Large intestine (tissue), 3 donors: ENCODE measurements around the gene CFAP52. TPM values are rescaled to one million over a fixed set of nuclear protein-coding genes. Genes with fewer than 3 reads are reported as not detected.
"Not testable (repeated sequence)": the region's sequence is repeated elsewhere in the genome, so short reads cannot be mapped to it uniquely, and the experiment has no call there.

Experiments used
- DNase-seq, 2 donors: peaks; one replicate each; pipeline versions ENCODE4 v3.0.0 to v3.0.0-alpha.2; 2013
- H3K27ac ChIP-seq: one replicate; pipeline ENCODE4 v1.5.1; 2013; ENCODE audit warnings: low read length
- H3K27me3 ChIP-seq: 2 replicates; pipeline ENCODE4 v1.6.1; 2013; ENCODE audit warnings: low read length; ENCODE audit not compliant: control insufficient read depth, insufficient read depth
- H3K36me3 ChIP-seq: 2 replicates; pipeline ENCODE4 v1.6.1; 2013; ENCODE audit warnings: low read length; ENCODE audit not compliant: control insufficient read depth, insufficient read depth
- H3K4me1 ChIP-seq: one replicate; pipeline ENCODE4 v1.6.1; 2013; ENCODE audit warnings: low read length; ENCODE audit not compliant: control insufficient read depth, insufficient read depth
- H3K4me3 ChIP-seq: one replicate; pipeline ENCODE4 v1.5.1; 2013; ENCODE audit warnings: low read length
- H3K9me3 ChIP-seq: one replicate; pipeline ENCODE4 v1.6.1; 2013; ENCODE audit warnings: mild to moderate bottlenecking, low read depth, low read length, moderate library complexity; ENCODE audit not compliant: control insufficient read depth
- WGBS: methylation state at CpG from one replicate; pipeline ENCODE4 v1.1.5; 2013; ENCODE audit warnings: low lambda C conversion rate; ENCODE audit not compliant: insufficient coverage; 5-methylcytosine and 5-hydroxymethylcytosine counted together
- polyA plus RNA-seq: library from polyadenylated mRNA; unstranded; fragments of 120-200 nt; gene quantifications from one replicate; pipeline ENCODE4 v1.2.1, GENCODE V29; 2013

CFAP52 gene
- polyA plus RNA-seq, 1 donor: 0.45 TPM

DNA sequence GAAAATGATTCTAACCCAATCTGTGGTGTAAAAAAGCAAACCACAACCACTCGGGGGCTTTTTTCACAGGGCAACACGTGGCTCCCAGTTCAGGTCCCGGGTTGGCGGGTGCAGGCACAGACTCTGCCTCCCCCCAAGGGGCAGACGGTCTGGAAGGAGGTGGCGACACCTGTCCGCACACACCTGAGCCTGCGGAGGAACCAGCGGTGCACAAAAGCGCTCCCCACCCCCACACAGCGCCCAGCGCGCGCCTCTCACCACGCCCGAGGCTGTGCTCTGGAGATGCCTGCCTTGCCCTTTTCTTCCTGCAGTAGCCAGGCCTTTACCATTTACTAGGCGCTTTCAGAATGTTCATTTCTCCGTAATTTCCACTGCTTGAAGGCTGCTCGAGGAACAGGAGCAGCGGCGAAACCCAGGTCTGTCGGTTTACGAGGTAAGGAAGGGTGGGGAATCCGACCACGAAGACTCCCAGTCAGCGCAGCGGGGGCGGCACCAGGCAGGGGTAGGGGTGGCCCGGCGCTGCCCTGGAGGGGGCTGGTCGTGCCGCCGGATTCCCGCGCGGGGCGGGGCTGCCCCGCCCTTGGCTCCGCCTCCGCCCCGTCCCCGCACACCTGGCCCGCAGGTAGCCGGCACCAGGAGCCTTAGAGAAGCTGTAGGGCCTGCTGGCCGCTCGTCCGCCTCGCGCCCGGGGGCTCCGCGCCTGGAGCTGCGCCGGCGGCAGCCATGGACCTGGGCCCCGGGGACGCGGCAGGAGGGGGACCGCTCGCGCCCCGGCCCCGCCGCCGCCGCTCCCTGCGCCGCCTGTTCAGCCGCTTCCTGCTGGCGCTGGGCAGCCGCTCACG lies 68.7 kb downstream of the CFAP52 start, which contains the start of gene USP43:
USP43 (plus strand) TSS at position 608 of the 842 bp plus-strand sequence; CDS start at position 724, 116 bp downstream.
- Histone ChIP-seq H3K4me3 (peak within 1 kb of the TSS; percentile 63), H3K27ac (peak within 1 kb of the TSS; percentile 99), H3K36me3 (no peaks in the 10 kb centered on the region), H3K9me3 (no peaks in the 10 kb centered on the region), H3K27me3 (peaks cover 11% of the 10 kb centered on the region), H3K4me1 (peaks cover 16% of the 10 kb centered on the region)
- WGBS: no CpG with 5 or more reads among the region's 72 CpGs
- DNase-seq: peak; percentile 73 to 88

GRCh38 chr17:9645851-9646545 lies 69.6 kb downstream of the CFAP52 start:
- Histone ChIP-seq H3K36me3 (no peaks in the 10 kb centered on the region), H3K27ac (peak overlapping the region; percentile 99), H3K4me3 (peak overlapping the region; percentile 35), H3K27me3 (peaks cover 11% of the 10 kb centered on the region), H3K4me1 (peaks cover 16% of the 10 kb centered on the region), H3K9me3 (no peaks in the 10 kb centered on the region)
- peak; percentile 62 to 83 for DNase-seq
- 0% methylated on average over 1 of the region's 51 CpGs for WGBS

GRCh38 chr17:9646546-9646885 lies 70.1 kb downstream of the CFAP52 start:
- Histone ChIP-seq H3K27me3 (peaks cover 11% of the 10 kb centered on the region), H3K4me3 (peak overlapping the region; percentile 35), H3K27ac (peak overlapping the region; percentile 99), H3K36me3 (no peaks in the 10 kb centered on the region), H3K9me3 (no peaks in the 10 kb centered on the region), H3K4me1 (peaks cover 16% of the 10 kb centered on the region)
- peak in 1 of 2 donors; percentile 38 for DNase-seq
- no CpG with 5 or more reads among the region's 8 CpGs for WGBS

- peak; percentile 21 to 27 for DNase-seq
- H3K9me3 ChIP-seq: no peaks in the 10 kb centered on the region
- H3K36me3 ChIP-seq: no peaks in the 10 kb centered on the region
- H3K4me1 ChIP-seq: peaks cover 16% of the 10 kb centered on the region
- H3K27ac ChIP-seq: no peak overlapping the region
- H3K4me3 ChIP-seq: peak overlapping the region; percentile 35
- peaks cover 11% of the 10 kb centered on the region for H3K27me3 ChIP-seq
- 0% methylated on average over 1 of the region's 4 CpGs for WGBS
Observed at GRCh38 chr17:9647014-9647413, 70.6 kb downstream of the CFAP52 start.

DNA sequence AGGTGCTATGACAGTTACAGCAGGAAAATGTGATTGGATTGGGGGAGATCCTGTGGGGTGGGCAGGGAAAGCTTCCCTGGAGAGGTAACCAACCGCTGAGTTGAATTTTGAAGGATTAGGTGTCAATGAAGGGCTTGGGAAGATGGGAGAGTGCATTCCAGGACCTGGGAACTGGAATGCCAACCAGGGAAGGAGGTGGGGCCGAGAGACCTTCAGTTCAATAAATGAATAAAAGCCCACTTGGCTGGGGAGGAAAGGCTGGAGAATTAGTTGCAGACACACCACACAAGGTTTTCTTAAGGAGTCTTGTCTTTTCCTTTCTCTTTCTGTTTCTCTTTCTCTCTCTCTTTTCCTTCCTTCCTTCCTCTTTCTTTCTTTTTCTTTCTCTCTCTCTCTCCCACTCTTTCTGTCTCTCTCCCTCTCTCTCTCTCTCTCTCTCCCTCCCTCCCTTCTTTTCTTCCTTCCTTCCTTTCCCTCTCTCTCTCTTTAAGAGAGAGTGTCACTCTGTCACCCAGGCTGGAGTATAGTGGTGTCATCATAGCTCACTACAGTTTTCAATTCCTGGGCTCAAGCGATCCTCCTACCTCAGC lies 72.2 kb downstream of the CFAP52 start:
- no CpG with 5 or more reads among the region's 3 CpGs for WGBS
- no peaks in the 10 kb centered on the region for H3K36me3 ChIP-seq
- no peak overlapping the region for H3K4me3 ChIP-seq
- peaks cover 11% of the 10 kb centered on the region for H3K27me3 ChIP-seq
- H3K9me3 ChIP-seq: no peaks in the 10 kb centered on the region
- peaks cover 16% of the 10 kb centered on the region for H3K4me1 ChIP-seq
- no peak overlapping the region for H3K27ac ChIP-seq
- DNase-seq: no peak

- Histone ChIP-seq H3K36me3 (no peaks in the 10 kb centered on the region), H3K4me1 (no peaks in the 10 kb centered on the region), H3K9me3 (no peaks in the 10 kb centered on the region), H3K4me3 (no peak overlapping the region), H3K27ac (no peak overlapping the region), H3K27me3 (no peaks in the 10 kb centered on the region)
- no CpG with 5 or more reads among the region's 4 CpGs for WGBS
- no peak for DNase-seq
Observed at GRCh38 chr17:9658593-9659211, 82.3 kb downstream of the CFAP52 start.

- no peaks in the 10 kb centered on the region for H3K36me3 ChIP-seq
- no peak overlapping the region for H3K27ac ChIP-seq
- DNase-seq: no peak
- no peaks in the 10 kb centered on the region for H3K27me3 ChIP-seq
- H3K9me3 ChIP-seq: no peaks in the 10 kb centered on the region
- H3K4me3 ChIP-seq: no peak overlapping the region
- no peaks in the 10 kb centered on the region for H3K4me1 ChIP-seq
- WGBS: 90% methylated on average over 2 of the region's 2 CpGs
Observed at GRCh38 chr17:9661027-9661426, 84.6 kb downstream of the CFAP52 start.

- H3K9me3 ChIP-seq, H3K27ac ChIP-seq, DNase-seq, H3K36me3 ChIP-seq, H3K4me1 ChIP-seq, H3K4me3 ChIP-seq, H3K27me3 ChIP-seq: not testable (repeated sequence)
- WGBS: no CpG with 5 or more reads among the region's 11 CpGs
Observed at GRCh38 chr17:9663511-9663910, 87.1 kb downstream of the CFAP52 start.

DNA sequence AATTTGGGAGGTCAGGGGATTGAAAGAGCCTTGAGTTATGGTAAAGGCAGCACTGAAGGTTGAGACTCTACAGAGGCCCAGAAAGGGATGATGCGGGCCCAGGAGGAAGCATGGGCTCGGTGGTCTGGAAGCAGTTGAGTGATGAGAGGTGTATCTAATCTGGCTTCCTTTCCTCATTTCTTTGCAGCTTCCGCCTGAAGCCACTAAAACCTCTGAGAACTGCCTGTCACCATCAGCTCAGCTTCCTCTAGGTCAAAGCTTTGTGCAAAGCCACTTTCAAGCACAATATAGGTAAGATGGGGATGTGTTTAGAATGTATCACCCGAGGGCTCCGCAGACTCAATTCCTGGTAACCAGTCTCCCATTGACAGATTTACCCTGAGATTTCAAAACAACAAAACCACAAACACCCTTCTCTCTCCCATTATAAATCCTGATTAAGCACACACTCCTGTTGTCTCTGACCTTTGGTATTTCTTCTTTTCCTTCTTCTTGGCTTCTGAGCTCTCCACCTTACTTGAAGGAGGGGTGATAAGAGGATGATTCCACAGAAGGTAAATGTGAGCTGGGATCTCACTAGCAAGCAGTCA lies 90.1 kb downstream of the CFAP52 start:
- Histone ChIP-seq H3K9me3 (no peaks in the 10 kb centered on the region), H3K36me3 (no peaks in the 10 kb centered on the region), H3K4me3 (no peak overlapping the region), H3K27me3 (no peaks in the 10 kb centered on the region), H3K27ac (no peak overlapping the region), H3K4me1 (no peaks in the 10 kb centered on the region)
- 60% methylated on average over 1 of the region's 5 CpGs for WGBS
- no peak for DNase-seq

DNA sequence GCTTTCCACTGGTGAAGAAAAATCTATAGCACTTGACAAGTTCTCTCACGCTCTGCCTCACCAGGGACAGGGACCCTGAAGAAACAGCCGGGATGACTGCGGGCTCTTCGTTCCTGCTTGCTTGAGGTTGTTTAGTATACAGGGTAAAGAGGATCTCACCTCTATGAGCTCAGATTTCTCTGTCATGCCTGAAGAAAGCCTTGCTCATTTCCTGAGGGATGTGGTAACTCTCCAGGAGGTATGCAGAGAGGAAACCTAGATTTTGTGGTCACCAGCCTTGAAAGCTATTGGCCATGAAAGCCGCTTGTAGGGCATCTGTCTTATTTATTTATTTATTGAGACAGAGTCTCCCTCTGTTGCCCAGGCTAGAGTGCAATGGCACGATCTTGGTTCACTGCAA lies 92.1 kb downstream of the CFAP52 start:
- Histone ChIP-seq H3K4me1 (no peaks in the 10 kb centered on the region), H3K36me3 (no peaks in the 10 kb centered on the region), H3K4me3 (no peak overlapping the region), H3K27ac (no peak overlapping the region), H3K9me3 (no peaks in the 10 kb centered on the region), H3K27me3 (no peaks in the 10 kb centered on the region)
- no peak for DNase-seq
- WGBS: 100% methylated on average over 1 of the region's 6 CpGs
